Colonic mucosa (tissue), 4 donors: ENCODE measurements around the gene TRPT1. TPM values are rescaled to one million over a fixed set of nuclear protein-coding genes. Genes with fewer than 3 reads are reported as not detected.

ENCODE experiments used
- DNase-seq: peaks from one replicate; pipeline ENCODE4 v3.0.0-alpha.2; 2020
- H3K27ac ChIP-seq: fragments of 200-600 bp; one replicate; pipeline ENCODE4 v1.8.0; 2021
- H3K27me3 ChIP-seq: fragments of 200-600 bp; one replicate; pipeline ENCODE4 v1.8.0; 2021
- H3K36me3 ChIP-seq: fragments of 200-600 bp; one replicate; pipeline ENCODE4 v1.8.0; 2021
- H3K4me1 ChIP-seq: fragments of 200-600 bp; one replicate; pipeline ENCODE4 v1.8.0; 2021; ENCODE audit warnings: mild to moderate bottlenecking
- H3K4me3 ChIP-seq: fragments of 200-600 bp; one replicate; pipeline ENCODE4 v1.8.0; 2021
- H3K9ac ChIP-seq, 2 donors: one replicate each; pipeline ENCODE4 v1.7.0; 2013; ENCODE audit warnings: control low read depth in 2 of 2, low read depth in 2 of 2, low read length in 2 of 2
- H3K9me3 ChIP-seq: fragments of 200-600 bp; one replicate; pipeline ENCODE4 v1.8.0; 2021
- intact Hi-C: fragments of 100-400 bp; cut with DNase I; formaldehyde crosslinking; loops from one replicate; pipeline ENCODE4 v1.14.1; 2022
- total RNA-seq, 2 donors: library from RNA; stranded (reverse); fragmentation: NEBNext Ultra II Directional in 1 of 2; extraction: Animal tissue kit (Norgen Biotek cat#: 25700) in 1 of 2; gene quantifications; one replicate each; pipeline ENCODE4 v1.2.1, GENCODE V29; 2021
- TF ChIP-seq, protein P1 (sequence below): fragments of 200-600 bp; IDR thresholded peaks from one replicate; pipeline ENCODE4 v1.8.0; 2022; ENCODE audit warnings: antibody characterized with exemption, mild to moderate bottlenecking
- donor health status: healthy.
- donor health status: DM: no; HTN: no; CAD: no.
- donor health status: DM: no; HTN: no; CAD: no.

Gene TRPT1
- total RNA-seq, 2 donors from 2014 or later, result 52.3 to 63.6 TPM

DNA sequence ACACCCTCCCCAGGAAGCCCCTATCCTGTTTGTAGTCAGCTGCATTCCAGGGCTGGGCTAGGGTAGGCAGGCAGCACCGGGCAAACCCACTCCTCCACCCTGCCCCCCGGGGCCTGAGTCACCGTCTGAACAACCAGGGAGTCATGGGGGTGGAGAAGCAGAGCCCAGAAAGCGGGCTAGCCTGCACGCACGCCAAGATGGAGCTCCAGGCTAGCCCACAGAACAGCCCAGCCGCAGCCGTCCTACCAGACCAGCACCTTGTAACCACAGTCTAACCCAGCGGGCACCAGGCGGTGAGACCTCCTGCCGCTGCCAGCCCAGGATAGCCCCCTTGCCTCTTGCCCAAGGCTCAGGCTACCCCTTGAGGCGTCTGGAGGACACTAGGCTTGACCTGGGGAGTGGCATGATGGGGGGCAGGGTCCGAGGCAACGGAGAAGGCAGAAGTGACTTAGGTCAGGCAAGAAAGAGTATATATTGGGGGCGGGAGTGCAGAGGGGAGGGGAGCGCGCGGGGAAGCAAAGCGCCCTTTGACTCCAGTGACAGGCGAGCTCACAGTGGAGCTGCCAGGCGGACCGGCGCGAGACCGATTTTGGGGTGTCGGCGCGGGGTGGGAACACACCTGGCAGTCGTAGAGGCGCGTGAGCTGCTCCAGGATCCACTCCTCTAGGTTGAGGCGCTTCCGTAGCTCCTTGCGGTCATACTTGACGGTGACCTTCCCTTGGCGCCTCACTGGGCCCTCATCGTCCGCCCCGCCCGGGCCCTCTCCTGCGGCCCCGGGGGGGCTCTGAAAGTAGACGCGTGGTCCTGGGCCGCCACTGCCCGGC, 20.0 kb upstream of the TRPT1 start:
- Histone ChIP-seq H3K9me3 (no peaks in the 10 kb centered on the region), H3K27me3 (no peaks in the 10 kb centered on the region), H3K36me3 (no peaks in the 10 kb centered on the region), H3K9ac (peak overlapping the region; percentile 92 to 100), H3K4me3 (peak overlapping the region; percentile 68), H3K27ac (peak overlapping the region; percentile 71), H3K4me1 (peaks cover 4% of the 10 kb centered on the region)
- TF ChIP-seq, protein P1, sequence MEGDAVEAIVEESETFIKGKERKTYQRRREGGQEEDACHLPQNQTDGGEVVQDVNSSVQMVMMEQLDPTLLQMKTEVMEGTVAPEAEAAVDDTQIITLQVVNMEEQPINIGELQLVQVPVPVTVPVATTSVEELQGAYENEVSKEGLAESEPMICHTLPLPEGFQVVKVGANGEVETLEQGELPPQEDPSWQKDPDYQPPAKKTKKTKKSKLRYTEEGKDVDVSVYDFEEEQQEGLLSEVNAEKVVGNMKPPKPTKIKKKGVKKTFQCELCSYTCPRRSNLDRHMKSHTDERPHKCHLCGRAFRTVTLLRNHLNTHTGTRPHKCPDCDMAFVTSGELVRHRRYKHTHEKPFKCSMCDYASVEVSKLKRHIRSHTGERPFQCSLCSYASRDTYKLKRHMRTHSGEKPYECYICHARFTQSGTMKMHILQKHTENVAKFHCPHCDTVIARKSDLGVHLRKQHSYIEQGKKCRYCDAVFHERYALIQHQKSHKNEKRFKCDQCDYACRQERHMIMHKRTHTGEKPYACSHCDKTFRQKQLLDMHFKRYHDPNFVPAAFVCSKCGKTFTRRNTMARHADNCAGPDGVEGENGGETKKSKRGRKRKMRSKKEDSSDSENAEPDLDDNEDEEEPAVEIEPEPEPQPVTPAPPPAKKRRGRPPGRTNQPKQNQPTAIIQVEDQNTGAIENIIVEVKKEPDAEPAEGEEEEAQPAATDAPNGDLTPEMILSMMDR, result no peak
- peak; percentile 77 for DNase-seq
- intact Hi-C loops, result no loop called here

DNA sequence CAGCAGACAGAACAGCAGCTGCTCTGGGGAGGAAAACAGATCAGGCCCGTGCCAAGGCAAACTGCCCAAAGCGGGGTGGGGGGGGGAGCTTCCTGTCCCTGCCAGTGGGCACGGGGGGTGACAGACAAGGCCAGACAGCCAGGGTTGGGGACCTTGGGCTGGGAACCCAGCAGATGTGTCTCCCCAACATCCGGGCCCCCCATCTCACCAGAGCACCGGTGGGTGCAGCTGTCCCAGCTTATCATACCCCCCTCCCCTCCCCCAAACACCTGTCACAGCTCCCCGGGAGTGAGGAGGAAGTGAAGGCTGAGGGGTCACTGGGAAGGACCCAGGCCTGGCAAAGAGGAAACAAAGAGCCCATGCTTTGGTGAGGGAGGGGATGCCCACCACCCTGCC, 19.4 kb upstream of the TRPT1 start:
- Histone ChIP-seq H3K27me3 (no peaks in the 10 kb centered on the region), H3K9ac (peak overlapping the region; percentile 92 to 100), H3K36me3 (no peaks in the 10 kb centered on the region), H3K4me1 (peaks cover 5% of the 10 kb centered on the region), H3K9me3 (no peaks in the 10 kb centered on the region), H3K27ac (peak overlapping the region; percentile 71), H3K4me3 (peak overlapping the region; percentile 68)
- TF ChIP-seq, protein P1, result no peak
- no peak for DNase-seq
- intact Hi-C loops, result no loop called here

DNA sequence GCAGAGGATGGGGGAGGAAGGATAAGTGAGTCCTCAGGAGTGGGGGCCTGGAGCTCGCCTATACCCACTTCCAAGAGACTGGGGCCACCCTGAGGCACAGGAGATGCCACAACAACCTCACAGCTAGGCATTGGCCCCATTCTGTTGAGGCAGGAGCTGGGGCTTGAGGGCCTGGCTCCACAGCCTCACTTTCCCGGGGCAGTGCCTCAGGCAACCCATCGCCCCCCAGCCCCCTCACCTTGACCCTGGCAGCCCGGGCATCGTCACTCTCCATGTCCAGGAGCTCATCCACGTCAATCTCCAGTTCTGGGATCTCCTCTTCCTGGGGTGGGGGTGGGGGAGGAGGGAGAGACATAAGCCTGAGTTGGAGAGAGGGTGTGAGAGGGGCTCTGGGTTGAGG, 19.0 kb upstream of the TRPT1 start:
- TF ChIP-seq, protein P1, result no peak
- DNase-seq, result no peak
- Histone ChIP-seq H3K4me1 (peaks cover 9% of the 10 kb centered on the region), H3K9ac (peak overlapping the region; percentile 58 to 100), H3K36me3 (no peaks in the 10 kb centered on the region), H3K9me3 (no peaks in the 10 kb centered on the region), H3K4me3 (peak overlapping the region; percentile 68), H3K27me3 (no peaks in the 10 kb centered on the region), H3K27ac (peak overlapping the region; percentile 71)
- intact Hi-C loops, result no loop called here

DNA sequence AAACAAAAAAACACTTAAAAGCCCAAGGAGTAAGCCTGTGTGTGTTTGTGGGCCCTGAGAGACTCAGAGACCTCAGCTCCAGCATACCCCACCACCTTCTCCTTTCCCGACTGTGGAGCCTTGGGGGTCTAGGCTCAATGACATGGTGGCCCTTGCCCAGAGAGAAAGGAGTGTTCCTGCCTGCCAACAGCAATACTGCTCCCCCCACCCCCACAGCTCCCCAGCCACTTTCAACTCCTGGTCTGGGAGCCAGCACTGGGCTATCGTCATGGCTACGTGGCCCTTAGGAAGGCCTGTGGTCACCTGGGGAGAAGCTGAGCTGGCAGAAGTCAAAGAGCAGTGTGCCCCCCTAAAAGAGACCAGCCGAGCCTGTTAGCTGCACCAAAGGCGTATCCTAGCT, 18.1 kb upstream of the TRPT1 start:
- H3K4me3 ChIP-seq, result no peak overlapping the region
- no peaks in the 10 kb centered on the region for H3K36me3 ChIP-seq
- peaks cover 12% of the 10 kb centered on the region for H3K4me1 ChIP-seq
- no peaks in the 10 kb centered on the region for H3K9me3 ChIP-seq
- intact Hi-C loops, result no loop called here
- no peaks in the 10 kb centered on the region for H3K27me3 ChIP-seq
- no peak overlapping the region for H3K9ac ChIP-seq
- TF ChIP-seq, protein P1, result no peak
- DNase-seq, result no peak
- no peak overlapping the region for H3K27ac ChIP-seq

DNA sequence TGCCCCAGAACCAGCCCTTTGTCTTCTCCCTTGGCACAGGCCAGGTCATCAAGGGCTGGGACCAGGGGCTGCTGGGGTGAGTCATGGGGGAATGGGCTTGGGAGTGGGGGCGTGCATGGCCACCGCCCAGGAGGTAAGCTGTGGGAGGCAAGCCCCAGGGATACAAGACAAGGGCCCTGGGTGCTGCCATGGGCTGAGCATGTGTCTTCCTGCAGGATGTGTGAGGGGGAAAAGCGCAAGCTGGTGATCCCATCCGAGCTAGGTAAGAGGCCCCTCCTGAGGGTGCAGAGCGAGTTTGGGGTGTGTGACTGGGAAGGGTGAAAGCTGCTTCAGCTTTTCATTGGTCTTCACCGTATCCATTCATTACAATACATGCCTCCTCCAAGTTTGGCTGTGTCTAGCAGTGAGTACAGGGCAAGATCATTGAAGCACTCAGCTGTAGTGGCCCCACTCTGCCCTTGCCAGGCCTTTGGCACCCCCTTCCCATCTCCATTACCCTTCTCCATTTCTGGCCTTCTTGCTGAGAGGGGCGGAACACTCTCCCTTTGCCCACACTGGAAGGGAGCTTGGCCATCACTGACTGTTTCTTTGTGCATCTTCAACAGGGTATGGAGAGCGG, 17.4 kb upstream of the TRPT1 start:
- no peak for DNase-seq
- Histone ChIP-seq H3K27me3 (no peaks in the 10 kb centered on the region), H3K4me1 (peaks cover 12% of the 10 kb centered on the region), H3K9me3 (no peaks in the 10 kb centered on the region), H3K9ac (peak overlapping the region; percentile 36 to 92), H3K27ac (peak overlapping the region; percentile 96), H3K4me3 (peak overlapping the region; percentile 95), H3K36me3 (no peaks in the 10 kb centered on the region)
- intact Hi-C loops, result no loop called here
- TF ChIP-seq, protein P1, result no peak
